Skin epidermis (tissue), 12 donors: ENCODE results near the gene LY6G6F.

Source experiments
- H3K27ac ChIP-seq, 21 experiments: fragments of 200-600 bp; sonication (generic) in 11 of 21; one replicate each; pipeline ENCODE4 v1.5.0; 2020; ENCODE audit warnings: mild to moderate bottlenecking in 3 of 21, inconsistent platforms in 2 of 21, moderate library complexity in 2 of 21
- H3K4me3 ChIP-seq, 7 experiments: fragments of 200-600 bp; sonication (generic) in 2 of 7; one replicate each; pipeline ENCODE4 v1.5.0; 2020; ENCODE audit warnings: inconsistent platforms in 2 of 7, mild to moderate bottlenecking in 2 of 7, moderate library complexity in 1 of 7

The LY6G6F gene

GRCh38 chr6:31733734-31734133, 27.1 kb downstream of the LY6G6F start:
- H3K27ac ChIP-seq = peak overlapping the region in 18 of 21 experiments; percentile 83 to 100 (median 96)

GRCh38 chr6:31734247-31734820, 27.7 kb downstream of the LY6G6F start:
- peak overlapping the region; percentile 48 to 85 (median 71) for H3K4me3 ChIP-seq
- peak overlapping the region in 20 of 21 experiments; percentile 81 to 100 (median 95) for H3K27ac ChIP-seq

More at GRCh38 chr6:31733734-31734133, 27.1 kb downstream of the LY6G6F start:
- H3K4me3 ChIP-seq = peak overlapping the region in 2 of 7 experiments; percentile 55 to 80

GRCh38 chr6:31734821-31735406, 28.2 kb downstream of the LY6G6F start:
- peak overlapping the region; percentile 48 to 85 (median 71) for H3K4me3 ChIP-seq
- H3K27ac ChIP-seq = peak overlapping the region; percentile 68 to 100 (median 95)

GRCh38 chr6:31736021-31736767, 29.5 kb downstream of the LY6G6F start, which contains the start of gene CLIC1:
CLIC1 (minus strand) TSS chr6:31736530; CDS start chr6:31736300, 230 bp downstream.
- H3K27ac ChIP-seq = peak within 1 kb of the TSS; percentile 68 to 100 (median 95)
- H3K4me3 ChIP-seq = peak within 1 kb of the TSS; percentile 48 to 85 (median 71)

GRCh38 chr6:31736768-31737314, 30.2 kb downstream of the LY6G6F start:
- H3K27ac ChIP-seq = peak overlapping the region; percentile 68 to 100 (median 95)

GRCh38 chr6:31737315-31737990, 30.8 kb downstream of the LY6G6F start:
- H3K4me3 ChIP-seq = peak overlapping the region in 3 of 7 experiments; percentile 3 to 80 (median 12)
- H3K27ac ChIP-seq = peak overlapping the region in 20 of 21 experiments; percentile 81 to 100 (median 95)

More at GRCh38 chr6:31736768-31737314, 30.2 kb downstream of the LY6G6F start:
- H3K4me3 ChIP-seq = peak overlapping the region; percentile 48 to 85 (median 71)

GRCh38 chr6:31737991-31738979, 31.6 kb downstream of the LY6G6F start:
- H3K4me3 ChIP-seq = peak overlapping the region in 1 of 7 experiments; percentile 12

GRCh38 chr6:31739639-31740396, 33.2 kb downstream of the LY6G6F start, which contains the start of gene MSH5:
MSH5 (plus strand) TSS chr6:31740005; CDS start chr6:31740467, 462 bp downstream.
- H3K4me3 ChIP-seq = peak within 1 kb of the TSS; percentile 57 to 80 (median 70)
- peak within 1 kb of the TSS; percentile 19 to 100 (median 95) for H3K27ac ChIP-seq

More at GRCh38 chr6:31737991-31738979, 31.6 kb downstream of the LY6G6F start:
- H3K27ac ChIP-seq = peak overlapping the region in 20 of 21 experiments; percentile 81 to 100 (median 95)

- Histone ChIP-seq H3K27ac (peak overlapping the region; percentile 19 to 96 (median 77)), H3K4me3 (peak overlapping the region; percentile 57 to 80 (median 70))
These were observed 33.9 kb downstream of the LY6G6F start for GRCh38 chr6:31740397-31741223.

- peak overlapping the region in 1 of 21 experiments; percentile 3 for H3K27ac ChIP-seq
- no peak overlapping the region for H3K4me3 ChIP-seq
These were observed 35.1 kb downstream of the LY6G6F start for GRCh38 chr6:31741815-31742214.

GRCh38 chr6:31742894-31743293, 36.2 kb downstream of the LY6G6F start:
- H3K27ac ChIP-seq = no peak overlapping the region
- H3K4me3 ChIP-seq = no peak overlapping the region

- Histone ChIP-seq H3K27ac (no peak overlapping the region), H3K4me3 (no peak overlapping the region)
These were observed 37.8 kb downstream of the LY6G6F start for GRCh38 chr6:31744422-31744821.

GRCh38 chr6:31749301-31750036, 42.8 kb downstream of the LY6G6F start:
- no peak overlapping the region for H3K4me3 ChIP-seq

GRCh38 chr6:31750411-31751022, 43.9 kb downstream of the LY6G6F start:
- Histone ChIP-seq H3K4me3 (no peak overlapping the region), H3K27ac (no peak overlapping the region)

More at GRCh38 chr6:31749301-31750036, 42.8 kb downstream of the LY6G6F start:
- H3K27ac ChIP-seq = no peak overlapping the region

GRCh38 chr6:31752739-31753319, 46.2 kb downstream of the LY6G6F start:
- no peak overlapping the region for H3K4me3 ChIP-seq
- H3K27ac ChIP-seq = no peak overlapping the region
